Fibroblast of skin of right quadriceps (primary cell): ENCODE data around the gene CREBBP.

Experiments used
- DNase-seq: peaks from one replicate; pipeline ENCODE4 v3.0.0-alpha.2; 2013

CREBBP gene

GRCh38 chr16:3701531-3701930 lies 179.0 kb downstream of the CREBBP start:
- DNase-seq: no peak

DNA sequence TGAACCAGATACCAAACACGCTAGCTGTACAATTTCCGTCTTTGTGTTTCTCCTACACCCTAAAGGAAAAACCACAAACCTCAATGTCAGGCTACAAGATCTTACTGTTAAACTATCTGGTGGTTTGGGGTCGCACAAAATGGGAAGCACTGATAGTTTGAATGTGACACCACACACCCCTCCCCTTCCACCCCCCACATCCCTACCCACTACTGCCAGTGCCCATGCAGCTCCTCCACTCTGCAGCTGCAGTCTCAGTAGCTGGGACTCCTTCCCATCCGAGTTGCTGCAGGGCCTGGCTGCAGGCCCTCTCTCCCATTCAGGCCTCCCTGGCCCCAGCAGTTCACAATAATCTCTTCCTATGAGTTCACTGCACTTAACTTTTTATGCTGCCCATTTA lies 181.6 kb downstream of the CREBBP start:
- no peak for DNase-seq

DNA sequence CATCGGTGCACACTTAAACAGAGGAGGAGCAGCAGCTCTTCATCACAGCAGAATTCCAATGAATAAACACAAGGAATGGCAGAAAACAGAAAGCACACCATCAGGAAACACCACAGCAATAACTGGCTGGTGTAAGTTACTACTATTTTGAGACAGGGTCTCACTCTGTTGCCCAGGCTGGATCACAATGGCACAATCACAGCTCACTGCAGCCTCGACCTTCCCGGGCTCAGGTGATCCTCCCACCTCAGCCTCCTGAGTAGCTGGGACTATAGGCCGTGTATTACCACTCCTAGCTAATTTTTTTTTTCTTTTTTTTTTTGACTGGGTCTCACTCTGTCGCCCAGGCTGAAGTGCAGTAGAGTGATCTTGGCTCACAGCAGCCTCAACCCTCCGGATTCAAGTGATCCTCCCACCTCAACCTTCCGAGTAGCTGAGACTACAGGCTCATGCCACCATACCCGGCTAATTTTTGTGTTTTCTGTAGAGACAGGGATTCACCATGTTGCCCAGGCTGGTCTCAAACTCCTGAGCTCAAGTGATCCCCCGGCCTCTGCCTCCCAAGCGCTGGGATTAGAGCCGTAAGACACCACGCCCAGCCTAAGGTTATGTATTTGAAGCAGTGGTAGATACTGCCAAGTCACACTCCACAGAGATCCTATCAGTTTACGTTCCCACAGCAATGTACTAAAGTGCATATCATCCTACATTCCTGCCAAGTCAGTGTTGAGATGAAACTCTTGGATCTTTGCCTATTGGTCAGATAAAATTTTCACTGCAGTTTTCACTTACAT lies 183.9 kb downstream of the CREBBP start:
- peak; percentile 75 for DNase-seq

DNA sequence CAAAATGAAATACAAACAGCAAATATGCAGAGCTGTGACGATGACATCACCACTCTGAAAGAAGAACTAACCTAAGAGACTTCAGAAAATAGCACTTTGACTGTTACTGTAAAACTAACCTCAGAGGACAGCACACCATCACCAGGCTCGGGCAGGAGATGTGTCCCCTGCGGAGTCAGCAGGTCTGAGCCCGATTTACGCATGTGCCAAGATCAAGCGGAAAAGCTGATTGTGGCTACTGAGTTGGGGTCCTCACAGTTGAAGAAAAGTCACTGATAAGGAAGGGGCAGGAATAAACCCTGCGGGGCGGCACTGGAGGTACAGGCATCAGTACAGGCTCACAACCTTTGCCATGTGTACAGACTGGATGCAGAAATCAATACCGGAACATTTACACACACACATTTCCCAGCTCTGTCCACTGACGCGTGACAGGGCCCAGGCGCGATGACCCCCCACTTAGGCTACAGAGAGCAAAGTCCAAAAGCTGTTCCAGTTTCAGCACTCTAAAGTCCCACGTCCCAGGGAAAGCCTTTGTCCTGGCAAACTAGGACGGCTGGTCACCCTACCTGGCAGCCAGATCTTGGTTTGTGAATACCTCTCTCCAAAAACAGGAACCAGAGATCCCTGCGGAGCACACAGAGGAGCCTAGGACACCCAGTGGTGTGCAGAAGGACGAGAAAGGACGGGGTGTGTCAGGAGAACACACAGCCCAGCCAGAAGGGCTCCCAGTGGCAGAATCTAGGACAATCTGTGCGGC lies 184.7 kb downstream of the CREBBP start:
- DNase-seq: no peak

- DNase-seq: no peak
Measured at GRCh38 chr16:3694051-3694450, 186.5 kb downstream of the CREBBP start.

DNA sequence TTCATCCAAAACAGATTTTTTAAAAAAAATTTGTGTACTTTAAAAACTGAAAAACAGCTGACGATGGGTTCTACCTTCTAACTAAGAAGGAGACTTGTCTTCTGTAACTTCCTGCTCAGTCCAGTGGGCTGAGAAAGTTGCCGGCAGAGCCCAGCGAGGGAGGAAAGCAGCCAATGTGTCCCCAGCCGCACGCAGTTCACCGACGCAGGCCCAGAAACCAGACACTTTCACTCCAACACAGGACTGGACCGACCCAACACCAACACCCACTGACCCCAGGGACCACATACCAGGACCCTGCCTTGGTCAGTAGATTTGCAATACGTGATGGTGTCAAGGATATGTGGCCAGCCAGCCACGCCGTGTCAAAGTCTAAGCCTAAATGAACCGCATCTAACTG lies 188.8 kb downstream of the CREBBP start:
- no peak for DNase-seq

DNA sequence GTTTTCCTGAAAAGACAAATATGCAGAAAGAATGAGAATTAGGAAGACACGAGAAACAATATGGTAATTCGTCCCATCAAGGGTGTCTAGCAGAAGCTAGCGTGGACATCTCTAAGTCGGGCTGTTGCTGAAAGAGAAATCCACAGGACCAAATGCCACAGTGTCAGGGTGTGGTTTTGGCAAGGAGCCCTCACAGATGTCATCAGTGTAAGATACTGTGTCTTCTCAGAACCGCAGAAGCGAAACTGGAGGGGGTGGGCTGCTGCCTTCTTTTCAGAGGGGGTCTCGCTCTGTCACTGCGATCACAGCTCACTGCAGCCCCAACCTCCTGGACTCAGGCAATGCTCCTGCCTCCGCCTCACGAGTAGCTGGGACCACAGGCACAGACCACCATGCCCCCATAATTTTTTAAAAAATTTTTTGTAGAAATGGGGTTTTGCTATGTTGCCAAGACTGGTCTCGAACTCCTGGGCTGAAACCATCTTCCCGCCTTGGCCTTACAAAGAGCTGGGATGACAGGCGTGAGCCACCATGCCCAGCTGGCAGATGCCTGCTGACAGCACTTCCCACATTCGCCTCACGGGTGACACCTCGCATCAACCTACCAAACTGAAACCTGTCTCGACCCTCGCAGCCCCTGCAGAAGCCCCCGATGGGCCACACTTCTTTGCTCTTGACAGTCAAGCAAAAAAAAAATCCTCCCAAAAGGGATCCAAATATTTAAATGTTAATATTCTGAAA lies 189.4 kb downstream of the CREBBP start:
- DNase-seq: peak; percentile 57

DNA sequence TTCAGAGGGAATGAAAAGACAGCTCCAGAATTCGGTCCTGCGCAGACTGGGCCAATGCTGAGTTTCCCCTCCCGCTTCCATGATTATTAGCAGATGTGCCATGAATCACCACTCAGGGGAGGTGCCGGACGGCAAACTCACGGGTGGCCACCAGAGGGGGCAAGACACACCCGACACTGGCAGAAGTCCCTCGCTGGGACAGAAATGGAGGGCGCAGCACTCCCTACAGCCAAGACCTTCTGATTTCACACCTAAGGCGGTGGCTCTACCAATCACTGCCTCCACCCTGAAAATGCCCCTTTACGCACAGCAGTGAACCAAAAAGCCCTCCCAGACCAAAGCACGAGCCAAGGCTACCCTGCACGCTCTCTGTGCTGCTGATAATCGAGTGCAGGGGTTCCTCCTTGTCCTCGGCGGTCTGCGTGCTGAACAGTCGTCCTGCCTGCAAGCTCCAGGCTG lies 190.0 kb downstream of the CREBBP start:
- peak; percentile 95 for DNase-seq

DNA sequence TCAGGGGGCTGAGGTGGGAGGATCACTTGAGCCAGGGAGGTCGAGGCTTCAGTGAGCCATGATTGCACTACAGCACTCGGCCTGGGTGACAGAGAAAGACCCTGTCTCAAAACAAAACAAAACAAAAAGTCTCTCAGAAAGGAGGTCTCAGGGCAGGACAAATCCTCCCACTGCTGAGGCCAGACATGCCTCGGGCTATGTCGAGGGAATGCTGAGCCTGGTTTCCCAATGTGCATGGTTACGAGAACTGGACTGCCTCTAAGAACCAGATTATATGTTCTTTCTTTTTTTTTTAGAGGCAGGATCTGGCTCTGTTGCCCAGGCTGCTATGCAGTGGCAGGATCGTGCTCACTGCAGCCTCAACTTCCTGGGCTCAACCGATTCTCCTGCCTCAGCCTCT lies 190.8 kb downstream of the CREBBP start:
- no peak for DNase-seq

DNA sequence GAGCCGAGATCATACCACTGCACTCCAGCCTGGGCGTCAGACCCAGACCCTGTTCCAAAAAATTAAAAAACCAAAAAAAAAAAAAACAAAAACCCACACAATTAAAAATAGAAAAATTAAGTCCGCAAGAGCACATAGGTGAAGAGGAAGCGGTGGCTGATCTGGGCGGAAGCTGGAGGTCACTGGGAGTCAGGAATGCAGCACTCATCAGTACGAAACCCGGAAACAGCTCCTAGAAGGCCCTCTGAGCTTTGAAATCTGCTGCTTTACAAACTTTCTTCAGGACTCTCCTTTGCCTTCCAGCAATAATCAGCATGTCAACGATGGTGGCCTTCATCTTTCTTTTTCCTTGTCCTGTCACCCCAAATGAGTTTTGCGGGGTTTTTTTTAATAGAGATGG lies 192.7 kb downstream of the CREBBP start:
- DNase-seq: no peak

GRCh38 chr16:3687021-3687420 lies 193.5 kb downstream of the CREBBP start:
- no peak for DNase-seq

GRCh38 chr16:3681206-3681605 lies 199.3 kb downstream of the CREBBP start:
- no peak for DNase-seq

DNA sequence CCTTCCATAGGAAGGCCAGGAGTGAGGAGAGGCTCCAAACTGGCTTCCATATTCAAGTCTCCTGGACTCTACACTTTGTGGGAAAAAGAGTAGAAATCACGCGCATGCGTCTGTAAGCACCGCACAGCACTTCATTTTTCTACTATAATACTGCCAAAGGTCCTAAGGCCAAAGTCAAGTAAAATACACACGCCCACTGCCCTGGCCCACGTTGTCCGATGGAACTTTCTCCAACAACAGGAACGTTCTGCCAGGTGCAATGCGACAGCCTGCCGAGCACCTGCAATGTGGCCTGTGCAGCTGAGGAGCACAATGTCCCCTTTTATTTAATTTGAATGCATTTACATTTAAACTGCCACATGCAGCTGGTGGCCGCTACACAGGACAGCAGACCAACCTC lies 202.5 kb downstream of the CREBBP start:
- DNase-seq: no peak

GRCh38 chr16:3675601-3676130 lies 204.8 kb downstream of the CREBBP start:
- no peak for DNase-seq
